ENCODE measurements around the gene BOLA2B.

BOLA2B gene

DNA sequence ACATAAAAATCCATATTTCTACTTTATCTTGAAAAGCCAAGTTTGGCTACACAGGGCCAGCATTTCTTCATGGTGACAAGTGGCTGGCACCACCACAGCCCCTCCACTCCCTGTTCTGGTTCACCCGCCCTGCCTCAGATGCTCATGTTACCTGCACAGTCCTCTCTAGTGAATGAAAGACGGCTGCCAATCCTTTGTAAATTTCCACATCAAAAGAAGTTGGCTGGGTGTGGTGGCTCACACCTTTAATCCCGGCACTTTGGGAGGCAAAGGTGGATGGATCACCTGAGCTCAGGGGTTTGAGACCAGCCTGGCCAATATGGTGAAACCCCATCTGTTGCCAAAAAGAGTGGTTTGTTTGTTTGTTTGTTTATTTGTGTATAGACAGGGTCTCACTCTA is 29.9 kb downstream of the BOLA2B start:
- Histone ChIP-seq H3K27me3 (no peaks in the 10 kb centered on the region), H3K36me3 (no peaks in the 10 kb centered on the region), H3K4me3 (ENCODE audit: low read depth in 1 of 2, low read length in 1 of 2) (no peak overlapping the region), H3K9me3 (no peaks in the 10 kb centered on the region), H3K4me1 (ENCODE audit: control insufficient read depth in 1 of 2, insufficient read depth in 1 of 2, low read depth in 1 of 2, low read length in 1 of 2) (peaks cover 39 to 42% of the 10 kb centered on the region in 2 experiments), H3K27ac (no peak overlapping the region)
- TF ChIP-seq, protein P1, sequence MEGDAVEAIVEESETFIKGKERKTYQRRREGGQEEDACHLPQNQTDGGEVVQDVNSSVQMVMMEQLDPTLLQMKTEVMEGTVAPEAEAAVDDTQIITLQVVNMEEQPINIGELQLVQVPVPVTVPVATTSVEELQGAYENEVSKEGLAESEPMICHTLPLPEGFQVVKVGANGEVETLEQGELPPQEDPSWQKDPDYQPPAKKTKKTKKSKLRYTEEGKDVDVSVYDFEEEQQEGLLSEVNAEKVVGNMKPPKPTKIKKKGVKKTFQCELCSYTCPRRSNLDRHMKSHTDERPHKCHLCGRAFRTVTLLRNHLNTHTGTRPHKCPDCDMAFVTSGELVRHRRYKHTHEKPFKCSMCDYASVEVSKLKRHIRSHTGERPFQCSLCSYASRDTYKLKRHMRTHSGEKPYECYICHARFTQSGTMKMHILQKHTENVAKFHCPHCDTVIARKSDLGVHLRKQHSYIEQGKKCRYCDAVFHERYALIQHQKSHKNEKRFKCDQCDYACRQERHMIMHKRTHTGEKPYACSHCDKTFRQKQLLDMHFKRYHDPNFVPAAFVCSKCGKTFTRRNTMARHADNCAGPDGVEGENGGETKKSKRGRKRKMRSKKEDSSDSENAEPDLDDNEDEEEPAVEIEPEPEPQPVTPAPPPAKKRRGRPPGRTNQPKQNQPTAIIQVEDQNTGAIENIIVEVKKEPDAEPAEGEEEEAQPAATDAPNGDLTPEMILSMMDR (IDR thresholded peaks at IDR 0.05), result no peak

DNA sequence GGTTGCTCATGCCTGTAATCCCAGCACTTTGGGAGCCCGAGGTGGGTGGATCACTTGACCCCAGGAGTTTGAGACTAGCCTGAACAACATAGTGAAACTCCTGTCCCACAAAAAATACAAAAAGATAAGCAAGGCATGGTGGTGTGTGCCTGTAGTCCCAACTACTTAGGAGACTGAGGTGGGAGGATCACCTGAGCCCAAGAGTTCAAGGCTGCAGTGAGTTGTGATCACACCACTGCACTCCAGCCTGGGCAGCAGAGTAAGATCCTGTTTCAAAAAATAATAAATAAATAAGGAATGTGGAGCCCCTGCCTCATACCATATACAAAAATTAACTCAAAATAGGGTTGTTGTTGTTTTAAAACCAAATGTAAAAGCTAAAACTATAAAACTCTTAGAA is 36.3 kb downstream of the BOLA2B start:
- H3K27ac ChIP-seq, result no peak overlapping the region
- H3K27me3 ChIP-seq, result no peaks in the 10 kb centered on the region
- no peaks in the 10 kb centered on the region for H3K9me3 ChIP-seq
- TF ChIP-seq, protein P1 (IDR thresholded peaks at IDR 0.05), result no peak
- H3K36me3 ChIP-seq, result no peaks in the 10 kb centered on the region
- no peaks in the 10 kb centered on the region for H3K4me1 ChIP-seq (ENCODE audit: control insufficient read depth in 1 of 2, insufficient read depth in 1 of 2, low read depth in 1 of 2, low read length in 1 of 2)
- H3K4me3 ChIP-seq (ENCODE audit: low read depth in 1 of 2, low read length in 1 of 2), result no peak overlapping the region

GRCh38 chr16:30155188-30155587 is 38.3 kb downstream of the BOLA2B start:
- Histone ChIP-seq H3K27ac (no peak overlapping the region), H3K27me3 (no peaks in the 10 kb centered on the region), H3K4me3 (ENCODE audit: low read depth in 1 of 2, low read length in 1 of 2) (no peak overlapping the region), H3K9me3 (no peaks in the 10 kb centered on the region), H3K4me1 (ENCODE audit: control insufficient read depth in 1 of 2, insufficient read depth in 1 of 2, low read depth in 1 of 2, low read length in 1 of 2) (peaks cover 12 to 15% of the 10 kb centered on the region in 2 experiments), H3K36me3 (no peaks in the 10 kb centered on the region)
- TF ChIP-seq, protein P1 (IDR thresholded peaks at IDR 0.05), result no peak

DNA sequence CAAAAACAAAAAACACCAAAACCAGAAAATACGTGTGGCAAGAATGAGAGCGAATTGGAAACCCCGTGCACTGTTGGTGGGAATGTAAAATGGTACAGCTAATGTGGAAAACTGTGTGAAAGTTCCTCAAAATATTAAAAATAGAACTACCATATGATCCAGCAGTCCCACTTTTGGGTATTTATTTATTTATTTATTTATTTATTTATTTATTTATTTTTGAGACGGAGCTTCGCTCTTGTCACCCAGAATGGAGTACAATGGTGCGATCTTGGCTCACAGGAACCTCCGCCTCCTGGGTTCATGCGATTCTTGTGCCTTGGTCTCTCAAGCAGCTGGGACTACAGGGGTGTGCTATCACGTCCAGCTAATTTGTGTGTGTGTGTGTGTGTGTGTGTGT is 40.9 kb downstream of the BOLA2B start:
- TF ChIP-seq, protein P1 (IDR thresholded peaks at IDR 0.05), result no peak
- Histone ChIP-seq H3K4me3 (ENCODE audit: low read depth in 1 of 2, low read length in 1 of 2) (no peak overlapping the region), H3K27ac (no peak overlapping the region), H3K36me3 (no peaks in the 10 kb centered on the region), H3K27me3 (no peaks in the 10 kb centered on the region), H3K4me1 (ENCODE audit: control insufficient read depth in 1 of 2, insufficient read depth in 1 of 2, low read depth in 1 of 2, low read length in 1 of 2) (peaks cover 39 to 41% of the 10 kb centered on the region in 2 experiments), H3K9me3 (no peaks in the 10 kb centered on the region)

DNA sequence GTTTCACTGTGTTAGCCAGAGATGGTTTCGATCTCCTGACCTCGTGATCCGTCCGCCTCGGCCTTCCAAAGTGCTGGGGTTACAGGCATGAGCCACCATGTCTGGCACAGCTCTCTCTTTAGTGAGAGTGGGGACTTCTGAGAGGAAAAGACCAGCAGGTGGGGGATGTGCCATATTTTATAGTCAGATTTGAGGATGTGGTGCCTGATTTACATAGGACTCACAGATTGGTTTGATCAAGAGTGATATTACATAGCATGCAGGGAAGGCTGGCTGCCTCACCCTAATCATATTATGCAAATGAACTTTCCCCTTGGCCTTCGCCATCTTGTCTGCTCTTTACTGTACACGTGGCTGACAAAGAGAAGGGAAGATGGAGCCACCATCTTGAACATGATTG is 42.4 kb downstream of the BOLA2B start:
- peak overlapping the region; percentile 44 for H3K27ac ChIP-seq
- TF ChIP-seq, protein P1 (IDR thresholded peaks at IDR 0.05), result no peak
- H3K36me3 ChIP-seq, result no peaks in the 10 kb centered on the region
- no peak overlapping the region for H3K4me3 ChIP-seq (ENCODE audit: low read depth in 1 of 2, low read length in 1 of 2)
- no peaks in the 10 kb centered on the region for H3K9me3 ChIP-seq
- H3K4me1 ChIP-seq (ENCODE audit: control insufficient read depth in 1 of 2, insufficient read depth in 1 of 2, low read depth in 1 of 2, low read length in 1 of 2), result peaks cover 49 to 52% of the 10 kb centered on the region in 2 experiments
- no peaks in the 10 kb centered on the region for H3K27me3 ChIP-seq

Data from neutrophil (primary cell).